K562 (cell line): ENCODE results near the gene GJB6. TPM values are rescaled to one million over a fixed set of nuclear protein-coding genes. Genes with fewer than 3 reads are reported as not detected.

ENCODE experiments used
- ATAC-seq: fragments of 200-7000 bp; cut with Tn5 transposase; 3 replicates; pipeline ENCODE4 v1.9.1; 2020; ENCODE audit warnings: moderate library complexity
- BruUV-seq: library from RNA; stranded (reverse); fragments of 400-500 nt; replicated peaks from 2 replicates; lab custom pipeline; 2021; lab: Mats Ljungman, UMichigan
- CTCF ChIA-PET: fragments of 300-600 bp; formaldehyde crosslinking; extraction: SDS; loops from one replicate; lab custom pipeline; 2021; ENCODE audit warnings: low intra/inter-chr PET ratio; lab: Yijun Ruan, JAX
- POLR2A ChIA-PET: fragments of 300-600, 350-650 bp; sonication (Branson Sonifier 250); formaldehyde crosslinking; extraction: SDS; loops from one replicate; lab custom pipeline; 2021; ENCODE audit warnings: antibody characterized with exemption, inconsistent platforms; lab: Yijun Ruan, JAX
- DNase-seq, 4 experiments: peaks; one replicate each; pipeline versions ENCODE4 v3.0.0 to v3.0.0-alpha.2; 2011 to 2018; ENCODE audit warnings: low spot score in 3 of 4, mixed read lengths in 3 of 4; ENCODE audit errors: extremely low read depth in 1 of 4
- FAIRE-seq: peaks from 2 replicates; lab custom pipeline; 2011; peaks lifted over from hg19 to GRCh38; lab: Jason Lieb, UNC
- H2AFZ ChIP-seq: 2 replicates; pipeline ENCODE4 v1.6.0; 2011; ENCODE audit warnings: low read depth, low read length, control low read depth, inconsistent platforms
- H3K27ac ChIP-seq: fragments of 200-600 bp; 3 replicates; pipeline ENCODE4 v1.8.0; 2011; ENCODE audit warnings: low read depth, mild to moderate bottlenecking, control low read depth, inconsistent platforms, low read length, moderate library complexity, mixed read lengths; ENCODE audit errors: extremely low read depth
- H3K27me3 ChIP-seq, 2 experiments: fragments of 300-600 bp in 1 of 2; 2 replicates in 1 of 2; 3 replicates in 1 of 2; pipeline versions ENCODE4 v1.6.0 to v1.8.0; 2011; ENCODE audit warnings: inconsistent platforms in 2 of 2, low read length in 2 of 2, mild to moderate bottlenecking in 1 of 2, mixed read lengths in 1 of 2, moderate library complexity in 1 of 2; ENCODE audit not compliant: control insufficient read depth in 2 of 2, insufficient read depth in 2 of 2
- H3K36me3 ChIP-seq: fragments of 300-600 bp; 3 replicates; pipeline ENCODE4 v1.8.0; 2011; ENCODE audit warnings: mild to moderate bottlenecking, low read length, inconsistent platforms; ENCODE audit not compliant: control insufficient read depth, insufficient read depth
- H3K4me1 ChIP-seq, 2 experiments: fragments of 200-600 bp in 1 of 2; replicated peaks in 1 of 2; 2 replicates in 1 of 2; 3 replicates in 1 of 2; pipeline versions ENCODE4 v1.5.1 to v1.8.0; 2011; ENCODE audit warnings: inconsistent platforms in 2 of 2, low read length in 2 of 2, mild to moderate bottlenecking in 1 of 2, mixed read lengths in 1 of 2, moderate library complexity in 1 of 2; ENCODE audit not compliant: control insufficient read depth in 2 of 2, insufficient read depth in 2 of 2
- H3K4me2 ChIP-seq: 2 replicates; pipeline ENCODE4 v1.6.1; 2011; ENCODE audit warnings: low read length, control low read depth, inconsistent platforms, mixed read lengths; ENCODE audit not compliant: insufficient read depth
- H3K4me3 ChIP-seq: fragments of 200-600 bp; sonication (generic), shearing (Covaris generic); 2 replicates; pipeline ENCODE4 v1.5.1; 2016; ENCODE audit warnings: control low read depth, inconsistent platforms
- H3K79me2 ChIP-seq: fragments of 200-600 bp; 3 replicates; pipeline ENCODE4 v1.8.0; 2011; ENCODE audit warnings: low read length, inconsistent platforms; ENCODE audit not compliant: control insufficient read depth, insufficient read depth
- H3K9ac ChIP-seq, 2 experiments: 2 replicates each; pipeline versions ENCODE4 v1.6.0 to v1.6.1; 2011; ENCODE audit warnings: low read depth in 2 of 2, low read length in 2 of 2, control low read depth in 1 of 2, inconsistent platforms in 1 of 2, mild to moderate bottlenecking in 1 of 2, mixed read lengths in 1 of 2; ENCODE audit not compliant: insufficient read depth in 1 of 2
- H3K9me1 ChIP-seq: one replicate; pipeline ENCODE4 v1.6.0; 2011; ENCODE audit warnings: inconsistent platforms, mild to moderate bottlenecking, low read length, moderate library complexity; ENCODE audit not compliant: control insufficient read depth, insufficient read depth
- H3K9me3 ChIP-seq: replicated peaks from 2 replicates; pipeline ENCODE4 v1.5.1; 2011; ENCODE audit warnings: low read depth, low read length, inconsistent platforms; ENCODE audit not compliant: control insufficient read depth, insufficient read depth
- H4K20me1 ChIP-seq: replicated peaks from 2 replicates; pipeline ENCODE4 v1.6.1; 2011; ENCODE audit warnings: low read length, inconsistent platforms, mixed read lengths; ENCODE audit not compliant: control insufficient read depth, insufficient read depth
- ARHGAP35 ChIP-seq: fragments of 450-650 bp; IDR thresholded peaks from 2 replicates; pipeline ENCODE4 v1.6.1; 2018; ENCODE audit not compliant: partially characterized antibody
- CBX3 ChIP-seq, 2 experiments: IDR thresholded peaks; 1 replicate in 1 of 2; 2 replicates in 1 of 2; pipeline ENCODE4 v1.6.1; 2012; ENCODE audit warnings: inconsistent platforms in 2 of 2, low read length in 2 of 2, borderline replicate concordance in 1 of 2, control low read depth in 1 of 2
- CCNT2 ChIP-seq: IDR thresholded peaks from 2 replicates; pipeline ENCODE4 v1.6.1; 2011; ENCODE audit warnings: borderline replicate concordance, low read depth, mild to moderate bottlenecking, moderate library complexity, mixed read lengths, low read length; ENCODE audit not compliant: insufficient read length; ENCODE audit errors: extremely low read depth
- JUN ChIP-seq, 2 experiments: sonication (generic) in 1 of 2; formaldehyde crosslinking in 1 of 2; IDR thresholded peaks; 2 replicates each; pipeline versions ENCODE4 v1.6.1 to v1.8.0; 2012 to 2022; ENCODE audit warnings: borderline replicate concordance in 2 of 2, mild to moderate bottlenecking in 2 of 2, improper control_type of control experiment in 1 of 2, low read depth in 1 of 2, low read length in 1 of 2, missing genetic modification reagents in 1 of 2
- POLR3A ChIP-seq: IDR thresholded peaks from 2 replicates; pipeline ENCODE4 v1.6.1; 2011; ENCODE audit warnings: borderline replicate concordance, mild to moderate bottlenecking, moderate library complexity; ENCODE audit not compliant: insufficient read length, insufficient read depth; ENCODE audit errors: extremely low read depth
- RBM25 ChIP-seq: fragments of 200-400 bp; formaldehyde crosslinking; IDR thresholded peaks from 2 replicates; pipeline ENCODE4 v1.6.1; 2018; ENCODE audit warnings: low read length, low read depth, moderate library complexity; ENCODE audit not compliant: severe bottlenecking
- SMAD3 ChIP-seq: fragments of 450-650 bp; formaldehyde crosslinking; conservative IDR thresholded peaks from 2 replicates; pipeline ENCODE4 v1.4.0; 2020; ENCODE audit warnings: mild to moderate bottlenecking
- THRAP3 ChIP-seq: fragments of 450-650 bp; IDR thresholded peaks from 2 replicates; pipeline ENCODE4 v1.6.1; 2016; ENCODE audit warnings: mild to moderate bottlenecking, inconsistent platforms, borderline replicate concordance
- ZNF134 ChIP-seq: fragments of 250-450 bp; sonication (Bioruptor Pico); conservative IDR thresholded peaks from 2 replicates; pipeline ENCODE4 v1.4.0; 2020
- WGBS: fragments of 100-300 bp; shearing (Covaris generic); methylation state at CpG from one replicate; pipeline ENCODE4 v1.1.6; 2016; ENCODE audit warnings: low coverage, mixed read lengths; ENCODE audit not compliant: insufficient coverage; ENCODE audit errors: missing lambda C conversion rate; 5-methylcytosine and 5-hydroxymethylcytosine counted together
- in situ Hi-C: fragments of 300-500 bp; cut with MboI; formaldehyde crosslinking; loops from 4 replicates; pipeline ENCODE4 v1.15.0; 2018; ENCODE audit warnings: inconsistent platforms, mixed read lengths
- intact Hi-C: fragments of 100-400 bp; cut with micrococcal nuclease; formaldehyde crosslinking; loops from 2 replicates; pipeline ENCODE4 v1.14.2; 2022
- polyA plus RNA-seq, 8 experiments: library from polyadenylated mRNA; depleted of rRNA in 4 of 8; stranded (reverse) in 5 of 8; unstranded in 3 of 8; fragments of >200 nt; fragmentation: Nextera tagmentation in 2 of 8; fragmentation: Illumina TruSeq in 1 of 8; extraction: Ambion mirVana in 2 of 8; extraction: Trizol in 1 of 8; gene quantifications; 2 replicates each; pipeline versions ENCODE4 v1.2.1 to v1.2.3, GENCODE V29; 2011 to 2014; ENCODE audit warnings: inconsistent platforms in 1 of 8, missing spikeins in 1 of 8
- total RNA-seq, 7 experiments: library from RNA; depleted of rRNA in 6 of 7; stranded (reverse); fragments of >200 nt in 6 of 7; fragmentation: Illumina TruSeq in 2 of 7; extraction: Trizol in 2 of 7; gene quantifications; 2 replicates each; pipeline versions ENCODE4 v1.2.1 to v1.2.3, GENCODE V29; 2011 to 2021; ENCODE audit warnings: low replicate concordance in 1 of 7
- TF ChIP-seq, protein P1 (sequence below): sonication (generic); formaldehyde crosslinking; IDR thresholded peaks from 2 replicates; pipeline ENCODE4 v1.8.0; 2022; ENCODE audit warnings: mild to moderate bottlenecking, low read depth, missing genetic modification reagents

Gene GJB6
- total and polyA plus RNA-seq, 9 of the 15 experiments (the other 6 are each of a cell fraction or from before 2014, with no cell fraction given) = not detected

DNA sequence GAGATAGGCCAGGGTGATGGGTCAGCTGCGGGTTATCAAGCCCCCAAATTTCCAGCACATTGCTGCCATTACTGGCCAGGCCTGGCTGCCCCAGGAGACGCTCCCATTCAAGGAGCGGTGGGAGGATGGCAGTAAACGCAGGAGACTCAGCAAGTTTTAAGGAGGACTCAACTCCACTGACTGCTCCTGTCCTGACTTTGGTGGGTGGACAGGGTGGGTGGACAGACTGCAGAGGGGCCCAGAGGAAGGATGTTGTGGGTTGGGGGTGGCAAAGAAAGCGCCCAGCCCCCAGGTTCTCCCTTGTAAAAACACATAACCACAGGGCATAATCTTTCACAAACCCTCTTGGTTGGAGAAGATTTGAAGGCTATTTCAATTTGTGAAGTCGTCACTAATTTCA is 4.4 kb downstream of the GJB6 start (continued):
- TF ChIP-seq CCNT2 = no peak
- no peak for TF ChIP-seq RBM25
- TF ChIP-seq, all 486 proteins: peak for 0

DNA sequence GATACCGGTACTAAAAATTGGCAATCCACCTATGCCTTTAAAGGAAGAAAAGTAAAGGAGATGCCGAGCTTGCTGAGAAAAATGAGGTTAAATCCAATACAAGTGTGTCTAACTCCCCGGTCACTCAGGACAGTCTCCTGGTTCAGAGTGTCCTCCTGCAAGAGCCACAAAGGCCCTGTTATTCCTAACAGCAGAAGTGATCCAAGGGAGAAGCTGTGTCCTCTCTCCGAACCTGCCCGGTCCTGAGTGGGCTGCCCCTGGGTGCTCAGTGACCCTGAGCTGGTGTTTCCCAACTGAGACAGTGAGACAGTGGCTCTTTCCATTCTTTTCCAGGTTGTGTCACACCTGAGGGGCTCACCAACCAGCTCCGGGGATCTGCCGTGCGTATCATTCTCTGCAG is 4.8 kb downstream of the GJB6 start:
- Histone ChIP-seq H3K4me1 (no peaks in the 10 kb centered on the region; a peak in 1 of 5 replicates), H3K27me3 (peaks cover 0 to 37% of the 10 kb centered on the region in 2 experiments; a peak in 3 of 5 replicates), H3K9me3 (no peaks in the 10 kb centered on the region), H2AFZ (no peak overlapping the region), H3K36me3 (no peaks in the 10 kb centered on the region), H3K27ac (no peak overlapping the region), H3K4me3 (no peak overlapping the region), H3K4me2 (no peak overlapping the region), H4K20me1 (no peaks in the 10 kb centered on the region), H3K9ac (no peak overlapping the region), H3K79me2 (no peaks in the 10 kb centered on the region), H3K9me1 (no peaks in the 10 kb centered on the region)
- FAIRE-seq (no peak), DNase-seq (no peak), ATAC-seq (no peak)
- ChIA-PET POLR2A (no interaction called here), CTCF (no interaction called here)
- 5% methylated on average over 5 of the region's 8 CpGs for WGBS
- BruUV-seq = no TSS peak
- in situ Hi-C loops = no loop called here
- intact Hi-C loops = no loop called here
- TF ChIP-seq, protein P1, sequence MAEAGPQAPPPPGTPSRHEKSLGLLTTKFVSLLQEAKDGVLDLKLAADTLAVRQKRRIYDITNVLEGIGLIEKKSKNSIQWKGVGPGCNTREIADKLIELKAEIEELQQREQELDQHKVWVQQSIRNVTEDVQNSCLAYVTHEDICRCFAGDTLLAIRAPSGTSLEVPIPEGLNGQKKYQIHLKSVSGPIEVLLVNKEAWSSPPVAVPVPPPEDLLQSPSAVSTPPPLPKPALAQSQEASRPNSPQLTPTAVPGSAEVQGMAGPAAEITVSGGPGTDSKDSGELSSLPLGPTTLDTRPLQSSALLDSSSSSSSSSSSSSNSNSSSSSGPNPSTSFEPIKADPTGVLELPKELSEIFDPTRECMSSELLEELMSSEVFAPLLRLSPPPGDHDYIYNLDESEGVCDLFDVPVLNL (CRISPR knock-in tag) = no peak
- TF ChIP-seq ARHGAP35 (no peak), ZNF134 (no peak), CBX3 (IDR thresholded peaks at IDR 0.05; ENCODE audit: borderline replicate concordance in 1 of 2, low read length in 2 of 2) (no peak), POLR3A (no peak), JUN (IDR thresholded peaks at IDR 0.05; ENCODE audit: borderline replicate concordance, low read depth, low read length) (no peak), JUN (CRISPR knock-in tag; IDR thresholded peaks at IDR 0.05; ENCODE audit: borderline replicate concordance) (no peak), THRAP3 (no peak), SMAD3 (CRISPR knock-in tag) (no peak)
